ENCODE measurements around the gene SHISA9.

GRCh38 chr16:13103831-13104530 is 202.6 kb downstream of the SHISA9 start:
- no peak for TF ChIP-seq CTCF (IDR thresholded peaks at IDR 0.05; ENCODE audit: low read depth, low read length, poor library complexity, severe bottlenecking)
- no peak for TF ChIP-seq EZH2phosphoT487 (IDR thresholded peaks at IDR 0.05; ENCODE audit: borderline replicate concordance, low read length)
